WI38 (cell line): ENCODE data around the gene ARHGAP12.

Source experiments
- H3K4me3 ChIP-seq: 2 replicates; pipeline ENCODE4 v1.5.1; 2011; ENCODE audit warnings: low read depth, mild to moderate bottlenecking, control low read depth, low read length
- TF ChIP-seq, protein P1 (sequence below): IDR thresholded peaks from 2 replicates; pipeline ENCODE4 v1.5.1; 2012; ENCODE audit warnings: low read depth, mild to moderate bottlenecking, control low read depth, low read length

ARHGAP12 gene

DNA sequence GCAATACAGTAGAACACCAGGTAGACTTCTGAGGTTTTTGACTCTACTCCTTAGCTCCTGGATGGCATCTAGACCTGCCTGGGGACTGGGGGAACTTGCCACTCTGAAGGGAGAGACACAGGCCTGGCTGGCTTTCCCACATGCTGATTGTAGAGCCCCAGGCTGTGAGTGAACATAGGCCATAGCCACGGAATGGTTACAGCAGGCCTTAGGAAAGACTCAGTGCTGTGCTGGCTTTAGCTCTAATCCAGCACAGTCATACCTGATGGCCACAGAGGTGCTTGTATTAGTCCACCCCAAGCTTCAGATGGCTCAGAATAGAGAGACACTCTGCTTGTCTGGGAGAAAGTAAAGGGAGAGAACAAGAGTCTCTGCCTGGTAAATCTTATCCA lies 35.0 kb upstream of the ARHGAP12 start:
- no peak overlapping the region for H3K4me3 ChIP-seq
- TF ChIP-seq, protein P1, sequence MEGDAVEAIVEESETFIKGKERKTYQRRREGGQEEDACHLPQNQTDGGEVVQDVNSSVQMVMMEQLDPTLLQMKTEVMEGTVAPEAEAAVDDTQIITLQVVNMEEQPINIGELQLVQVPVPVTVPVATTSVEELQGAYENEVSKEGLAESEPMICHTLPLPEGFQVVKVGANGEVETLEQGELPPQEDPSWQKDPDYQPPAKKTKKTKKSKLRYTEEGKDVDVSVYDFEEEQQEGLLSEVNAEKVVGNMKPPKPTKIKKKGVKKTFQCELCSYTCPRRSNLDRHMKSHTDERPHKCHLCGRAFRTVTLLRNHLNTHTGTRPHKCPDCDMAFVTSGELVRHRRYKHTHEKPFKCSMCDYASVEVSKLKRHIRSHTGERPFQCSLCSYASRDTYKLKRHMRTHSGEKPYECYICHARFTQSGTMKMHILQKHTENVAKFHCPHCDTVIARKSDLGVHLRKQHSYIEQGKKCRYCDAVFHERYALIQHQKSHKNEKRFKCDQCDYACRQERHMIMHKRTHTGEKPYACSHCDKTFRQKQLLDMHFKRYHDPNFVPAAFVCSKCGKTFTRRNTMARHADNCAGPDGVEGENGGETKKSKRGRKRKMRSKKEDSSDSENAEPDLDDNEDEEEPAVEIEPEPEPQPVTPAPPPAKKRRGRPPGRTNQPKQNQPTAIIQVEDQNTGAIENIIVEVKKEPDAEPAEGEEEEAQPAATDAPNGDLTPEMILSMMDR: no peak

DNA sequence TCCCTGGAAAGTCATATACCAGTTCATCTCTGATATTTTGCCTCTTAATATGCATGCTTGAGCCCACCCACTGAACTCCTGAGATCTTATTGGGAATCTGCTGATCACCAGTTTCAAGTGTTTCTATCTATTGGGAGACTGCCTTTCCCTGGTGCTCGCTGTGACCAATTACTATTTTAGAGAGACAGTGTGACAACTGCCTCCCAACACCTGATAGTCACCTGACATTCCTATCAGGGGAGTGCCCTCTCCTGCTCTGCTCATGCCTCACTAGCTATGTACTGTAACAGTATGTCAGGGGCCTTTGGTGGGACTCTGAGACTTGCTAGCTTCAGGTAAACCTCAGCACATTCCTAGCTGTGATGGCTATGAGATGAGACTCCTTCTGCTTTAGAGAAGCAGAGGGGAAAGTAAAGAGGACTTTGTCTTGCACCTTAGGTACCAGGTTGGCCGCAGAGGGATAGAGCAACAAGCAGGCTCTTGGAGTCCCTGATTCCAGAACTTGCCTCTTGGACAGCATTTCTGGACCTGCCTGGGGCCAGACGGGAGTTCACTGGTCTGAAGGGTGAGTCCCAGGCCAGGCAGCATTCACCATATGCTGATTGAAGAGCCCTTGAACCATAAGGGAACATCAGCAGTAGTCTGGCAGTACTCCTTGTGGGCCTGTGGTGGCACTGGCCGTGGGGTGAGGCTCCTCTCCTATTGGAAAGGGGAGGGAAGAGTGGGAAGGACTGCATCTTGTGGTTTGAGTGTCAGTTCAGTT lies 34.4 kb upstream of the ARHGAP12 start:
- TF ChIP-seq, protein P1: no peak
- no peak overlapping the region for H3K4me3 ChIP-seq

DNA sequence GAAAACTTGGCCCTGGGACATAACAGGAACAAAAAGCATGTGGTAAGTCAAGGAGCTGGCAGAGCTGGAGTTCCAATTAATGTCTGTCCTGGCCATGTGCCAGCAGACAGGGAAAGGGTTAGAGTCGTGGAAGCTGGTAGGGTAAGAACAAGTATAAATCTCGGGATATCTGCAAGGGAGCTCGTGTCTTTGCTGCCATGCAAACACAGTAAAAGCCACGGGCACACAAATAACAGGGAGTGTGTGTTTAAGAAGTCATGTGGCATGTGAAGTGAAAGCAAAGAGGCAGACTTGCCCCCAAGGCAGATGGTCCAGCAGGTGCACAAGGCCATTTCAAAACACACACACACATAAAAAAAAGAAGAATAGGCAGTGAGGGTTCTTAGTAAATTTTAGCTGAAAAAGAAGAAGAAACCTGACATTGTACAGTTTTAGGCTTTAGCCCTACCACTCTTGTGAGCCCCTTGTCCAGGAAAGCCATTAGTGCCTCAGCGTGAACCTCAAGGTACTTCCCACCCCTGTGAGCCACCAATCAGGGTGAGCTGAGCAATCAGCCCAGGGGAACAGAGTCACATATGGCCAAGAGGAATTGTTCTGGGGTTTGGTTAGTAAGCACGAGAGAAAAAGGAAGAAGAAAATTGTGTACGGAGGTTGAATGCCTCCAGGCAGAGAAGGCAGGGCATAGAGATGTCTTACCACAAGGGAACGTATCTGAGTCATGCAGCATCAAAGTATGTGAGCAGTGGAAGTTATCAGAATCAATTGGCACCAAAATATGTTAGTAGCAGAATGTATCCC lies 32.8 kb upstream of the ARHGAP12 start:
- TF ChIP-seq, protein P1: no peak

DNA sequence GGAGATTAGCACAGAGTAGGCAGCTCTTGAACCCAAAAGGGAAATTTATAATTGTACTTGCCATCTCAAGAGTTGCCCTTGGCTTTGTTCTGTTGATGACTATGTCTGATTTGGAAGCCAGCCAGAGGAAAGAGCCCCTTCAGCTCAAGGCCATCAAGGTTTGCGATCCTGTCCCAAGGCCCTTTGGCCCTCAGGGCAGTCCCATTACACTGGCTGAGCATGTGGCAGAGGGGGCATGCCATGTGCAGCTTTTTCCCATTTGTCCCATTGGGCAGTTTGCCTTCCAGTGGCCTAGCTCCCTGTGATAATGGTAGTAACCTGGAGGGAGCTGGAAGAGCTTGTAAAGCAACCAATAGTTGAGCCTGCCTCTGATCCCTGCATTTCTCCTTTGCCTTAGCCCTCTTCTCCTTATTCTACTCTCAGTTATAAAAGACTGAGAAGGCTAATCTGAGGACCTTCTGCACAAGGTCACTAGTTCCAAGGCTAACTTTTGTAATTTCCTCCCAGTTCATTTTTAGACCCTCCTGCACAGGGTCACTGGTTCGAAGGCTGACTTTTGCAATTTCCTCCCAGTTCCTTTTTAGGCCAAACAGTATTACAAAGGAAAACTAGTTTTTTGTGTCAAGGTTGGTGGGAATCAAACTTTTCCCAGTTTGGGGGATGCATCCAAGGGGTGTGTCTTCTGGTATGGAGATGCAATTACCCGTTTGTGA lies 31.0 kb upstream of the ARHGAP12 start:
- TF ChIP-seq, protein P1: no peak
- H3K4me3 ChIP-seq: no peak overlapping the region

More for the DNA sequence above, 32.8 kb upstream of the ARHGAP12 start:
- no peak overlapping the region for H3K4me3 ChIP-seq

DNA sequence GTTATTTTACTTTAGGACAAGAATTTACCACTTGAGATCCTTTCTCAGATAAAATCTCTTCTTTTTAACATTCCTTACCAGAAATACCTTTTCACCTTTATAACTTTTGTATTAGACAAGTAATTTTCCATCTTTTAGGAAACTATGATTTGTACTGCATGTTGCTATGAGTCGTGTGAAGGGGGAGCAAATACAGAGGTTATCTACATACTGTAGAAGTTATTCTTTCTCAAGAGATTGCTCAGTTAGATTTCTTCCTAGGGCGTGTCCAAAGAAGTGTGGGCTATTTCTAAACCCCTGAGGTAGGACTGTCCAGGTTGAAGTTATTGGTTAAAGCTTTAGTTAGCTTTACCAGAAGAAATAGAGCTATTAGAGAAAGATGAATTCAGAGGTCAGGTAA lies 30.2 kb upstream of the ARHGAP12 start:
- TF ChIP-seq, protein P1: no peak
- no peak overlapping the region for H3K4me3 ChIP-seq

DNA sequence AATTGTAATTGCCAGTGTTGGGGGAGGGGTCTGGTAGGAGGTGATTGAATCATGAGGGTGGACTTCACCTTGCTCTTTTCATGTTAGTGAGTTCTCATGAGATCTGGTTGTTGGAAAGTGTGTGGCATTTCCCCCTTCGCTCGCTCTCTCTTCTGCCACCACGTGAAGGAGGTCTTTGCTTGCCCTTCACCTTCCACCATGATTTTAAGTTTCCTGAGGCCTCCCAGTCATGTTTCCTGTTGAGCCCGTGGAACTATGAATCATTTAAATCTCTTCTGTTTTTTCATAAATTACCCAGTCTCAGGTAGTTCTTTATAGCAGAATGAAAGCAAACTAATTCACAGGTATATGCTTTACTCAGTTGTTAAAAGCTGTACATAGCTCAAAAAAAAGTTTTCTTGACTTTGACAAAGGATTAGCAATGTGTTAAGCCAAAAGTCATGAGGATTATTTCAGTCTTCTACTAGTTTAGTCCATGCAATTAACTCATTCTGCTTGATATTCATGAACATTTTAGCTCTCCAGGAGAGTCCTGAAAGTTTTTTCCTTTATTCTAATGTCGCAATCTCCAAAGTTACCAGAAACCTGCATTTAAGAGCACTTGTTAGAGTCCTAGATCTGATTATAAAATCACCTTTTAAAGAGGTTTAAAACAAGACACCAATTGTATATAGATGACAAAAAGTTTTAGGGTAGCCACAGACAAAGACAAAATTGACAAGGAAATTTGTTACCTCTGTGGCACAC lies 27.7 kb upstream of the ARHGAP12 start:
- no peak overlapping the region for H3K4me3 ChIP-seq
- TF ChIP-seq, protein P1: no peak
